Measurements from ENCODE around the gene CRYBG2. TPM values are rescaled to one million over a fixed set of nuclear protein-coding genes. Genes with fewer than 3 reads are reported as not detected.

Gene CRYBG2
- total and polyA plus RNA-seq, 10 of the 15 experiments (the other 5 are each of a cell fraction or from before 2014, with no cell fraction given), result 0.03 to 1.2 (median 0.11) TPM; not detected in 4

DNA sequence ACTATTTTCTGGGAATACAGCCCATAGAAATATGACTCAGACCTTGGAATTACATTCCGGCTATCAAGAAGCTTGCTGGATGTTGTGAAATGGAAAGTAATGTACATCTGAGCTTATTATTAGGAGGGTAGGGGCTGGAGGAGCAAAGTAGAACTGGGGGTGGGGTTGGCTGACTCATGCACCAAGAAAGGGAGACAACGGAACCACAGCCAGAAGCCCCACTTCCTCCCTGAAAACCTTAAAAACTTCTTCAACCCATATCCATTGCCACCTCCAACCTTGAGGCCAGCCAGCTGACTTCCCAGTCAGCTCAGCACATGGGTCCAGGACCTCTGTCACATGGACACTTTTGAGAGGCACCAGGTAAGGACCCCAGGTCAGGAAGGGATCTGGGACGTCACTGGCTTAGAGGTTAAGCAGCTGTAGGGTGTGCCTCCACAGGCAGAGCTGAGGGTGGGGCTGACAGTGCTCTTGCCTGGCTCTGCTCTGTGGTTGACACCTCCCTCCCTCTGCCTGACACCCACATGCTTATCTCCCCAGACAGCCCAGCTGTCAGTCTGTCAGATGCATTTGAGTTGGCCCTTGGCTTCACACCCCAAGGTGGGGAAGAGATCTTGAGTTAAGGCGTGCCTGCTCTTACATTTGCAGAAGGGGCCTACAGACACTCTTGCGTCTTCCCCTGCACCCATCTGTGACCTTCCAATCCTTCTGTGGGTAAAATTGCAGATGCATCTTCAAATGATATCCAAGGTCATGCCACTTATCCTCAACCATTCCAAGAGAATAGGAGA is 24.4 kb upstream of the CRYBG2 start (continued):
- TF ChIP-seq USF1 (IDR thresholded peaks at IDR 0.05; ENCODE audit: borderline replicate concordance, extremely low read length, insufficient read depth, low read depth, low read length), result no peak
- peak; percentile 38; the same call in 1 of the 2 replicates for TF ChIP-seq BACH1 (IDR thresholded peaks at IDR 0.05; ENCODE audit: borderline replicate concordance)
- TF ChIP-seq NFIC (IDR thresholded peaks at IDR 0.05; ENCODE audit: low read depth, low read length), result 0 out of 2 replicates have a peak, but pooled peaks have one; percentile 28

DNA sequence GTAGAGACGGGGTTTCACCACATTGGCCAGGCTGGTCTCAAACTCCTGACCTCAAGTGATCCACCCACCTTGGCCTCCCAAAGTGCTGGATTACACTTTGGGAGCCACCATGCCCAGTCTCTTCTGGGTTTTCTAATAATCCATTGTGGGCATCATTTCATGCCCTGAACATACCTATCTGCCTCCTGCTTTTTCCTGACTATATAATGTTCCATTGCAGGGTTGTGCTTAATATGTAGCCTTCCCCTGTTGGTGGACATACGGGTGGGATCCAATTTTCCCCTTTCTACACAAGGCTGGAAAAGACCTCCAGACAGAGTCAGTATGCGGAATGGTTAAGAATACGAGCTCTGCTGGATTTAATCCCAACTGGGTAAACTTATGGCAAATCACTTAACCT is 22.1 kb upstream of the CRYBG2 start:
- ChIA-PET RAD21 (ENCODE audit: unreplicated experiment) (no interaction called here), SMC1A (ENCODE audit: uncharacterized antibody, unreplicated experiment) (interaction anchor here (2.3 kb wide), 1 partner anchor 12 kb away, joined by 10 read pairs; no protein-coding TSS in a partner anchor), POLR2A (interaction anchor here (2.0 kb wide), 1 partner anchor 57 kb away, joined by 7 read pairs; no protein-coding TSS in a partner anchor), CTCF (interaction anchor here (1.0 to 5.4 kb wide), 4 partner anchors 13 to 91 kb away, joined by 3 to 40 read pairs (median 22); no protein-coding TSS in a partner anchor)
- DNase-seq (ENCODE audit: low read depth, low spot score) (no peak), FAIRE-seq (no peak), ATAC-seq (no peak)
- 81% methylated on average over 4 of the region's 4 CpGs for WGBS (ENCODE audit: insufficient coverage, insufficient replicate concordance, low lambda C conversion rate, missing lambda C conversion rate)
- Histone ChIP-seq H3K27me3 (replicated peaks in 1 of 2; ENCODE audit: control insufficient read depth in 2 of 2, insufficient read depth in 2 of 2, low read length in 1 of 2) (no peaks in the 10 kb centered on the region), H3K4me3 (no peak overlapping the region), H3K36me3 (ENCODE audit: control insufficient read depth in 2 of 2, insufficient read depth in 2 of 2, low read length in 1 of 2) (no peaks in the 10 kb centered on the region), H3K9me3 (replicated peaks; ENCODE audit: control insufficient read depth, insufficient read depth, low read length) (no peaks in the 10 kb centered on the region; the same call in 2 of the 3 replicates), H3K27ac (ENCODE audit: control insufficient read depth, insufficient read depth) (no peak overlapping the region), H3K4me2 (ENCODE audit: control insufficient read depth, insufficient read depth) (no peak overlapping the region), H2AFZ (ENCODE audit: control insufficient read depth, low read depth, low read length) (no peak overlapping the region), H3K4me1 (ENCODE audit: control insufficient read depth, insufficient read depth, low read length) (peaks cover 22% of the 10 kb centered on the region), H4K20me1 (ENCODE audit: control insufficient read depth, insufficient read depth) (no peaks in the 10 kb centered on the region), H3K9ac (ENCODE audit: control insufficient read depth, insufficient read depth, low read length) (no peak overlapping the region), H3K79me2 (ENCODE audit: control insufficient read depth, insufficient read depth, low read length) (no peaks in the 10 kb centered on the region)
- intact Hi-C loops (cut with micrococcal nuclease; ENCODE audit: unreplicated experiment), result no loop called here
- TF ChIP-seq ZNF274 (IDR thresholded peaks at IDR 0.05; ENCODE audit: insufficient read depth, insufficient read length) (no peak), BHLHE40 (IDR thresholded peaks at IDR 0.05; ENCODE audit: borderline replicate concordance in 1 of 2, low read depth in 2 of 2, low read length in 1 of 2) (no peak), IRF3 (IDR thresholded peaks at IDR 0.05) (no peak), ASH2L (IDR thresholded peaks at IDR 0.05; ENCODE audit: borderline replicate concordance, low read depth) (no peak), NR2C2 (IDR thresholded peaks at IDR 0.05; ENCODE audit: borderline replicate concordance, control insufficient read depth, insufficient read length, low read depth) (no peak), SIX5 (IDR thresholded peaks at IDR 0.05; ENCODE audit: low read depth, low read length, severe bottlenecking) (no peak), STAT3 (IDR thresholded peaks at IDR 0.05; ENCODE audit: low read depth, low read length) (no peak), SUPT20H (IDR thresholded peaks at IDR 0.05; ENCODE audit: borderline replicate concordance, control insufficient read depth, low read depth, low read length) (no peak), CREM (IDR thresholded peaks at IDR 0.05; ENCODE audit: low read depth) (no peak), ZNF24 (IDR thresholded peaks at IDR 0.05) (no peak), SMARCA5 (IDR thresholded peaks at IDR 0.05) (no peak), RUNX3 (IDR thresholded peaks at IDR 0.05; ENCODE audit: low read length) (no peak), ZNF384 (IDR thresholded peaks at IDR 0.05; ENCODE audit: borderline replicate concordance, low read depth, low read length) (no peak), RELA (IDR thresholded peaks at IDR 0.05; ENCODE audit: borderline replicate concordance, partially characterized antibody) (no peak)
- TF ChIP-seq, protein P1, sequence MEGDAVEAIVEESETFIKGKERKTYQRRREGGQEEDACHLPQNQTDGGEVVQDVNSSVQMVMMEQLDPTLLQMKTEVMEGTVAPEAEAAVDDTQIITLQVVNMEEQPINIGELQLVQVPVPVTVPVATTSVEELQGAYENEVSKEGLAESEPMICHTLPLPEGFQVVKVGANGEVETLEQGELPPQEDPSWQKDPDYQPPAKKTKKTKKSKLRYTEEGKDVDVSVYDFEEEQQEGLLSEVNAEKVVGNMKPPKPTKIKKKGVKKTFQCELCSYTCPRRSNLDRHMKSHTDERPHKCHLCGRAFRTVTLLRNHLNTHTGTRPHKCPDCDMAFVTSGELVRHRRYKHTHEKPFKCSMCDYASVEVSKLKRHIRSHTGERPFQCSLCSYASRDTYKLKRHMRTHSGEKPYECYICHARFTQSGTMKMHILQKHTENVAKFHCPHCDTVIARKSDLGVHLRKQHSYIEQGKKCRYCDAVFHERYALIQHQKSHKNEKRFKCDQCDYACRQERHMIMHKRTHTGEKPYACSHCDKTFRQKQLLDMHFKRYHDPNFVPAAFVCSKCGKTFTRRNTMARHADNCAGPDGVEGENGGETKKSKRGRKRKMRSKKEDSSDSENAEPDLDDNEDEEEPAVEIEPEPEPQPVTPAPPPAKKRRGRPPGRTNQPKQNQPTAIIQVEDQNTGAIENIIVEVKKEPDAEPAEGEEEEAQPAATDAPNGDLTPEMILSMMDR (IDR thresholded peaks at IDR 0.05 in 2 of 3, conservative IDR thresholded peaks at IDR 0.05 in 1 of 3; ENCODE audit: control insufficient read depth in 2 of 3, extremely low read depth in 1 of 3, insufficient read depth in 1 of 3, low read depth in 3 of 3, low read length in 3 of 3), result no peak
- in situ Hi-C loops (cut with MboI), result no loop called here
- no TSS peak for BruUV-seq (replicated peaks)

All from GM12878 (cell line).